GM18951 (cell line): ENCODE data around the gene CHRNE.
"Not testable (repeated sequence)": the region's sequence is repeated elsewhere in the genome, so short reads cannot be mapped to it uniquely, and the experiment has no call there.

Experiments
- POLR2A ChIP-seq: IDR thresholded peaks from 4 replicates; pipeline ENCODE4 v1.6.1; 2011; ENCODE audit warnings: mild to moderate bottlenecking; ENCODE audit not compliant: insufficient read length, insufficient read depth; ENCODE audit errors: extremely low read depth
- in situ Hi-C: fragments of 300-500 bp; cut with MboI; formaldehyde crosslinking; loops from one replicate; pipeline ENCODE4 v1.12.0; 2022; ENCODE audit warnings: low sequenced_read_pairs, mixed read lengths, inconsistent platforms; ENCODE audit not compliant: unreplicated experiment

CHRNE gene

DNA sequence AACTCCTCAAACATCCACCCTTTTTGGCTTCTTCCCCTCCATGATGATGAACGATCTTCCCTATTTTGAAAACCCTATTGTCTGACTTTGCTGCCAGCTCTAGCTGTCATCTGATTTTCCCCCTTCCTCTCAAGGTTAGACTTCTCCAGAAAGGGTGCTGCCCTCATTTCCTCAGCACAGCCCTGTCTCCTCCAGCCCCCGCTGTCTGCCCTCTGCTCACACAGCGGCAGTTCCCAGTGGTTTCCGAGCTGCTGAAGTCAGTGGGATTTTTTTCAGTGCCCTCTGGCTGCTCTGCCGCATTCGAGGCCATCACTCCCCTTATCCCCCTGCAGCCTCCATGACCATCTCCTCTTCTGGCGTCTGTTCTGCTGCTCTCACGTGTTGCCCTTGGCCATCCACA, 30.1 kb downstream of the CHRNE start:
- TF ChIP-seq POLR2A = no peak
- in situ Hi-C loops = no loop called here

- in situ Hi-C loops = no loop called here
- no peak for TF ChIP-seq POLR2A
Measured at GRCh38 chr17:4870855-4871254, 32.0 kb downstream of the CHRNE start.

DNA sequence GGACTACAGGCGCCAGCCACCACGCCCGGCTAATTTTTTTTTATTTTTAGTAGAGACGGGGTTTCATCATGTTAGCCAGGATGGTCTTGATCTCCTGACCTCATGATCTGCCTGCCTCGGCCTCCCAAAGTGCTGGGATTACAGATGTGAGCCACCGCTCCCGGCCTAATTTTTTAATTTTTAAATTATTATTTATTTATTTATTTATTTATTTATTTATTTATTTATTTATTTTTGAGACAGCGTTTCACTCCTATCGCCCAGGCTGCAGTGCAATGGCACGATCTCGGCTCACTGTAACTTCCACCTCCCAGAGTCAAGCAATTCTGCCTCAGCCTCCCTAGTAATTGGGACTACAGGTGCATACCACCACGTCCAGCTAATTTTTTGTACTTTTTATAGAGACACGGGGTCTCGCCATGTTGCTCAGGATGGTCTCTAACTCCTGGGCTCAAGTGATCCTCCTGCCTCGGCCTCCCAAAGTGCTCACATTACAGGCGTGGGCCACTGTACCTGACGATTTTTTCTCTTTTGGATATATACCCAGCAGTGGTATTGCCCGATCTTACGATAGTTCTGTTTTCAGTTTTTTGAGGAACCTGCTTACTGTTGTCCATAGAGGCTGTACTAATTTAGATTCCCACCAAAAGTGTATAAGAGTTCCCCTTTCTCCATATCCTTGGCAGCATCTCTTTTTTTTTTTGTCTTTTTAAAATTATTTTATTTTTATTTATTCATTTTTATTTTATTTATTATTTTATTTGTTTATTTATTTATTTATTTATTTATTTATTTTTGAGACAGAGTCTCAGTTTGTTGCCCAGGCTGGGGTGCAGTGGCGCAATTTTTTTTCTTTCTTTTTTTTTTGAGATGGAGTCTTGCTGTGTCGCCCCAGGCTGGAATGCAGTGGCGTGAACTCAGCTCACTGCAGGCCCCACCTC, 33.6 kb downstream of the CHRNE start:
- in situ Hi-C loops = not testable (repeated sequence)

GRCh38 chr17:4867535-4867934, 35.4 kb downstream of the CHRNE start:
- in situ Hi-C loops = not testable (repeated sequence)

GRCh38 chr17:4863321-4863720, 39.6 kb downstream of the CHRNE start:
- no peak for TF ChIP-seq POLR2A
- in situ Hi-C loops = no loop called here

- in situ Hi-C loops = no loop called here
- TF ChIP-seq POLR2A = no peak
Measured at GRCh38 chr17:4862720-4863119, 40.2 kb downstream of the CHRNE start.

DNA sequence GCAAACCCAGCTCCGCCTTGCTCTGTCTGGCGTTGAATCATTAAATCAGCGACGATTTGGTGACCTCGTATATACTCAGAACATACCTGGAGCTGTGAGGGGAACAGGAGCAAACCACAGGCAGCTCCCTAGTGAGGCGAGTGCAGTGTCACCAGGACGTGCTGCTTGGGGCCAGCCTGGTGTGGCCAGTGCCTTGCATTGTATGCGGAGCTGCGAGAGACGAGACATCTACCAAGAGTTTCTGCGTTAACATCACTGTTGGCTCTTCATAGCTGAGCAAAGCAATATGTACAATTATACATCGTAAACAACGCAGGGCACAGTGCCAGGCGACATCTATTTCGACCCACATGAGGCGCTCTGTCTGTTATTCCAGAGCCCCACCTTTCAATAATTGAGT, 41.8 kb downstream of the CHRNE start:
- in situ Hi-C loops = no loop called here
- TF ChIP-seq POLR2A = no peak

GRCh38 chr17:4860651-4861050, 42.2 kb downstream of the CHRNE start:
- in situ Hi-C loops = no loop called here
- TF ChIP-seq POLR2A = no peak

DNA sequence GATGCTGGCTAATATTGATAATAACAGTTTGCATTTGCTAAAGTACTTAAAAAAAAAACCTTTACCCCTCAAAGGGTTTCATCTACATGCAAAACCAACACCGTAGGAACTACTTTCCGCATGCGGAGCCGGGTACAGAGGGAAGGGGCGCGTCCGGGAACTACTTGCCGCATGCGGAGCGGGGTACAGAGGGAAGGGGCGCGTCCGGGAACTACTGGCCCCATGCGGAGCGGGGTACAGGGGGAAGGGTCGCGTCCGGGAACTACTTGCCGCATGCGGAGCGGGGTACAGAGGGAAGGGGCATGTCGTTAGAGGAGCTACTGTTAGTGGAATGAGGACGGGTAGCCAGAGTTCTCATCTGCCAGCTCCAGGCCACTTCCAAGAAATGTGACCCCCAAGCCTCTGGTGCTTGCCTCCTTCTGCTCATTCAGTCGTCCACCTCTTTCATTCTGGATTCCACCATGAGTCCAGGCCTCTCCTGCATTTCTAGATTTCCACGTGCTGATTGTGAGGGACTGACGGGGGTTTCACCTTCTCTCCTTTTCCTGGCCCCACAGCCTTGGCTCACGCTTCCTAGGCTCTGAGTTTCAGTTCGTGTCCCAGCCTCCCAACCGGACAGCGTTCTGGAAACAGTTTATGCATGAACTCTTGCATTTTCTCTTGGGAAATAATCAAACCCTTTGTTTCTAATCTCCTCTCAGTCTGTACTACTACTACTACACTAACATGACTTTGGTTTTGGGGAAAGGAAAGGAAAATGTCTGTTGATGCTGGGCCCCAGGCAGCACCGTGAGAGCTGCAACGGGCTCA, 42.9 kb downstream of the CHRNE start:
- no peak for TF ChIP-seq POLR2A
- in situ Hi-C loops = no loop called here

- in situ Hi-C loops = no loop called here
- TF ChIP-seq POLR2A = no peak
Measured at GRCh38 chr17:4858882-4859260, 44.0 kb downstream of the CHRNE start.

DNA sequence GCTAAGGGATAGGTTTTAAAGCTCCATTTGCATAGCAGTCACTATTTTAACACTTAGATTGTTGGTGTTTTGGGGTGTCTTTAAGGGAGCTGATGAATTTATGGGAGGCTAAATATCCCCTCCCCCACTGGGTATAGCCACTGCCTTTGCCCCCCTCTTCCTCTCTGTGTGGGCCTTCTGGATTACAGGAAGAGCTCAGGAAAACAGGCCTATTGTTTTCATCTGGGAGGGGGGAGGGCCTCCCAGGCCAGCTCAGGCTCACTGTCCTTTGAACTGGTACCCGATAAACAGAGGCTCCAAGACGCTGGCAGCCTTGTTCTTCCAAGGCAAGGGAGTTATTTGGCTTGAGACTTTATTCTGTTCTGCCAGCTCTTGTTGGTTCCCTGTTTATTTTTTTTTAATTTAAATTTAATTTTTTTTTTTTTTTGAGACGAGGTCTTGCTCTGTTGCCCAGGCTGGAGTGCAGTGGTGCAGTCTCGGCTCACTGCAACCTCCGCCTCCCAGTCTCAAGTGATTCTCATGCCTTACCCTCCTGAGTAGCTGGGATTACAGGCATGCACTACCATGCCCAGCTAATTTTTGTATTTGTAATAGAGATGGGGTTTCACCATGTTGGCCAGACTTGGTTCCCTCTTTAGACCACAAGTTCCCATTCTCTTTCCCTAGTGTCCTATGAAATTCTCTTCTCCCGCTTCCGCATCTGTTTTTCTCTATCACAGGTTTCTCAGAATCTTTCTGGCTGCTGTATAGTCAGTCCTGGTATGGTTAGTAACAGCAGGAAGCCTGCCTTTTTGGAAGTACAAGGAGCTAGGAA, 44.6 kb downstream of the CHRNE start:
- no peak for TF ChIP-seq POLR2A
- in situ Hi-C loops = no loop called here

DNA sequence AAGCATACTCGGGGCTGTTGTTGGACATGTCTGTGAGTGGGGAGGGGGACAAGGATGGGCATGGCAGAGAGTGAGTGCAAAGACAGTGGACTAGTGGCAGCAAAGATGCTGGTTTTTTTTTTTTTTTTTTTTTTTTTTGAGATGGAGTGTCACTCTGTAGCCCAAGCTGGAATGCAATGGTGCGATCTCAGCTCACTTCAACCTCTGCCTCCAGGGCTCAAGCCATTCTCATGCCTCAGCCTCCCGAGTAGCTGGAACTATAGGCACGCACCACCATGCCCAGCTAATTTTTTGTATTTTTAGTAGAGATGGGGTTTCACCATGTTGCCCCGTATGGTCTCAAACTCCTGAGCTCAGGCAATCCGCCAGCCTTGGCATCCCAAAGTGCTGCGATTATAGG, 45.6 kb downstream of the CHRNE start:
- in situ Hi-C loops = not testable (repeated sequence)

DNA sequence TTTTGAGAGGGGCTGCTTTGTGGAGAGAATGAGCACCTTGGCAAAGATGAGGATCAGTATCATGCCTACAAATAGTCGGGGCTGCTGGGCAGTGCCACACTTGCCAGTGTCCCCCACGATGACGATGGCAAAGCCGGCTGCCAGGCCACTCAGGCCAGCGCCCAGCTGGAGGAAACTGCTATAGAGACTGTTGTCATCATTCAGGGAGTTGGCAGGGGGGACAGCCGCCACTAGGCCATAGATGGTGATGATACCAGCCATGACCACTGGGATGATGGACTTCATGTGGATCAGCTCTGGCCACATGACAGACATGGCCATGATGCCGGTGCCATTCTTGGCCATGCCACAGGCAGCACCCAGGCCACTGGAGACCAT, 46.0 kb downstream of the CHRNE start:
- no peak for TF ChIP-seq POLR2A
- in situ Hi-C loops = no loop called here

DNA sequence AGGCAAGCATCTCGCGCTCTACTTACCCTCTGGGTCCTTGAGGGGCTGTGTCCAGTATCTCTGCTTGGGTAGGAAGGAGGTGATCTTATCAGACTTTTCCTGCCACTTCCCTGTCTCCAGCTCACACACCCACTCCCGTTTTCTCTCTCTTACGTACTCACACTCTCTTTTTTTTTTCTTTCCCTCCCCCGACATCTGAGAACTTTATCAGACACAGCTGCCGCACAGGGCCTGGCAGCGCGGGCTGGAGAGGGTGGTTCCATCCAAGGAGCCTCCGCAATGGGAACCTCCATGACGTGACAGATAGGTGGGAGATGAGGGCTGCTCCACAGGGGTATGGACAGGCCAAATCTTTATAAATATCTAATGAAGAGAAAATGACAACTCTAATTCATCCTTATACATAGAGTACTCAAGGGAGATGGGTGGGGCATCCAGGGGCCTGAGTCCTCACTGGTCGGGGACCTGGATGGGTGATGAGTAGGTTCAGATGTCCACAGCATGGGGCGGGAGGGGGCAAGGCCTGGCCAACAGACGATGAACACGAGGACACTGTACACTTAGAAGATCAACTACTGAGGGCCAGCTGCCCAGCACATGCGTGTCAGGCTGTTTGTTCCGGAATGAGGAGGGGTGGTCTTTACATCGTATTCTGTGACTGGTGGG, 46.5 kb downstream of the CHRNE start:
- no peak for TF ChIP-seq POLR2A
- in situ Hi-C loops = no loop called here
